NCI-H748 treated with DMSO at 0.1 percent for 48 hours (cell line): Measurements from ENCODE around the gene ATP6V0D1.
"Not testable (repeated sequence)": the region's sequence is repeated elsewhere in the genome, so short reads cannot be mapped to it uniquely, and the experiment has no call there.

Source experiments
- DNase-seq: peaks from one replicate; lab custom pipeline; 2025; lab: John Stamatoyannopoulos, UW

Gene ATP6V0D1

DNA sequence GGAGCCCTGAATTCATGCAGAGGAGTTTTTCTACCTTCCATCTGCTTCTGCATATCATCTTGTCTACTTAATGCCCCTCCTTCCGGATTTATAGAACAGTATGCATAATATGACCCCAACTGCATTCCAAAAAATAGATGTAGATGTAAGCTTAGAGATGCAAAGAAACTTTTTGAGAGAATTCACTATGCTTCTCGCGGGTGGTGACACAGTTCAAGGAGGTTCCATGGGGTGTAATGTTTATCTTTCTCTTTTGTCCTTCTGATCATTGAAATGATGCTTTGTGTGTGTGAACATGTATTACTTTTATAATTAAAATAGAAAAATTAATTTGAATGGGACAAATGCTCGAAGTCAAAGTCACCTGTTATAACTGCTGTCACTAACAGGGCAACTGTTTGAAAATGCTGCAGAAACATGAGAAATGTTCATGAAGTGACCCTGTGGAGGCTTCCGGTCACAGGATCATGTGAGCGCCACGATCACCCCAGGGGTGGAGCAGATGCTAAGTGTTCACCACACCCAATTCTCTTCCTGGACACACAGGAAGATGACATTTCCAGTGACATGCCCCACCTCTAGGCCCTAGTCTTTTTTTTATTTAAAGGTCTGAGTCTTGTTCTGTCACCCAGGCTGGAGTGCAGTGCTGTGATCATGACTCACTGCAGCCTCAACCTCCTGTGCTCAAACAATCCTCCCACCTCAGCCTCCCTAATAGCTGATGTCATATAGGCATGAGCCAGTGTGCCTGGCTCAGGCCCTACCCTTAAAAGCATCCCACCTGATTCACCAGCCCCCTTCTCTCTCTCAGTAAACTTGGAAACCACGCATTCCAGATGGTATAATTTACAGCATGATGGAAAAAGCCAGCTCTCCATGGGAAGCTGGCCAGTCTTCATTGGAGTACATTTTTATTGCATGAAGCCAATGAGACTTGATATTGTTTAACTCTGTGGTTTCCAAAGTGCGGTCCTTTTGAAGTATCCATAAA, 23.4 kb upstream of the ATP6V0D1 start:
- DNase-seq, result peak; percentile 11

DNA sequence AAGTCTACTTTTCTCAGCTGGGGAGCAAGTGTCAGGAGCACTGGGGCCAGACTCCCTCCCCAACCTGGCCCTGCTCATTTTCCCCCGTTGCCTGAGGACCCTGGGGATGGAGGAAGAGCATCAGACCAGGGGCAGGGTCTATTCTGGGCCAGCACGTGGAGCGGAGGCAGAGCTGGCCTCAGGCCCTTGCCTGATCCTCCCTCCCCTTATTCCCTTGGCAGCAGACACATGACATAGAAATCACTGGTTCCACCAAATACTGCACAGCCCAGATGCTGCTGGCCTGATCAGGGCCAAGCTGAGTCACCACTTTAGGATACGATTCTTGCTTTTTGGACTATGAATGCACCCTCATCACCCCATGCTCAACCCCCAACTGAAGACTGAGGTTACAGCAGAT, 18.1 kb upstream of the ATP6V0D1 start:
- no peak for DNase-seq

DNA sequence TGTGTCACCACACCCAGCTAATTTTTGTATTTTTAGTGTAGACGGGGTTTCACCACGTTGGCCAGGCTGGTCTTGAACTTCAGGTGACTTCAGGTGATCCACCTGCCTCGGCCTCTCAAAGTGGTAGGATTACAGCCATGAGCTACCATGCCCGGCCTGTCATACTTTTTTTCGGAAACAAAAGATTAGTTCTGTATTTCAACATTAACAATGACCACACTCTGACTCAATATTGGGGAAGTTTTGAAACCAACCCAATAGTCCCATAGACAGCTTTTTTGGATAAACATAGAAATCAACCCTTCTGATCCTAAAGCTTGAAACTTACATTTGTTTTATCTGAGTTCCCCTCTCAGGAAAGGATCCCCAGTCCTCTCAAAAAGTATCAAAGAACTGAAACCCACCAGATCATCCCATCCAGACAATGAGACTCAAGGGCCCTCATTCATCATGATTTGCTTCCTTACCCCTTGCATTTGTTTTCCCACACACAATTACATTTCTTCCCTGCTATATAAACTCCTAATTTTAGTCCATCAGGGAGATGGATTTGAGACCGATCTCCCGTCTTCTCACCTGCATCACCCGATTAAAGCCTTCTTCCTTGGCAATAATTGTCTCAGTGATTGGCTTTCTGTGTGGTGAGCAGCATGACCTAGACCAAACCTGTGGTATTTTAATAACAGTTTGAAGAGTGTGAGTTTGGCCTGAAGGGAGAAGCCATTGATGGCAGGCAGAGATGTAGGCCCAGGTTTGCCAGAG, 9.6 kb upstream of the ATP6V0D1 start:
- no peak for DNase-seq

DNA sequence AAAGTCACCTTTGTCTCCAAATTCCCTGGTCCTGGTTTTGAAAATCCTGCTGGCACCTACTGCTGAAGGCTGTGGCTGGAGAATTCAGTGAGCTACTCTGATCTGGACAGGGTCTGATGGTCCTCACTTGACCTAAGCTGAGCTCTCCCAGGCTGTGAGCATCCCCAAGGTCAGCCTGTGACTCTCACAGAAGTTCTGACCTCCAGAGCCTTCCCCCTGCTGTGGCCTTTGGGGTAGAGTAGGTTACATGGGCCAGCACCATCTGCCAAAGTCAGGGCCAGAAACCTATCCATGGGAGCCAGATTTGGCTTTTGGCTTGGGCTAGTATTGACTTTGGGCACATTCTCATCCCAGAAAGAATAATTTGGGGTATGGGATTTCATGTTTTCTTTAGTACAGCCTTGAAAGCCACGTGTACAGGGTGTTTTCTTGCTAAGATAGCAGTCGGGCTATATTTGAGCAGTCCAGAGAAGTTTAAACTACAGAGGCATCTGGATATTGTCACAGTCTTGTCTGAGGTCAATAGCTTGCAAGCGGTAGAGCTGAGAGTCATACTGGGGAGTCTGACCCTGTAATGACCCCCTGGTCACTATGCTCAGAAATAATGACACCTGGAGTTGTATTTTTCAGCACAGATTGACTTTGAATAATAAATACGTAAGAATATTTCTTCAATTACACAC, 8.6 kb upstream of the ATP6V0D1 start:
- DNase-seq, result no peak

DNA sequence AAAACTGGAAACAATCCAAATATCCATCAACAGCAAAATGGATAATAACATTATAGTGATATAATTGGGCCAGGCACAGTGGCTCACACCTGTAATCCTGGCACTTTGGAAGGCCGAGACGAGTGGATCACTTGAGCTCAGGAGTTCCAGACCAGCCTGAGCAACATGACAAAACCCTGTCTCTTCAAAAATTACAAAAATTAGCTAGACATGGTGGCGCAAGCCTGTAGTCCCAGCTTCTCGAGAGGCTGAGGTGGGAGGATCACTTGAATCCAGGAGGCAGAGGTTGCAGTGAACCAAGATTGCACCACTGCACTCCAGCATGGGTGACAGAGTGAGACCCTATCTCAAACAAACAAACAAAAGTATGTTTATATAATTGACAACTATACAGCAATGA, 6.6 kb upstream of the ATP6V0D1 start:
- DNase-seq, result not testable (repeated sequence)

DNA sequence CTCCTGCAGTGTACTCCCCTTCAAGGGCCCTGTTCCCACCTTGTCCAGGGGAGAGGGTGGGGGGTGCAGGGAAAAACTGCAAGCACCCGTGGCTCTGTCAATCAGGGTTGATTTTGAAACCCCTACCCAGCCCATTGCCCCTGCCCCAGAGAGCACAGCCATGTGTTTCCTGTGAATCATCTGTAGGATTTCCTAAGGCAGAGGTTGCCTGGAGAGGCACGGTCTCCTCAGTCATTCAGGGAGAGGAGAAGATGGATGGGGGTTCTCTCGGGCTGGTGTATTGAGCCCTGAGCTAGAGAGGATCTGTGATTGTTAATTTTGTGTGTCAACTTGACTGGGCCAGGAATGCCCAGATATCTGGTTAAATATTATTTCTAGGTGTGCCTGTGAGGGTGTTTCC, 5.8 kb upstream of the ATP6V0D1 start:
- DNase-seq, result no peak

DNA sequence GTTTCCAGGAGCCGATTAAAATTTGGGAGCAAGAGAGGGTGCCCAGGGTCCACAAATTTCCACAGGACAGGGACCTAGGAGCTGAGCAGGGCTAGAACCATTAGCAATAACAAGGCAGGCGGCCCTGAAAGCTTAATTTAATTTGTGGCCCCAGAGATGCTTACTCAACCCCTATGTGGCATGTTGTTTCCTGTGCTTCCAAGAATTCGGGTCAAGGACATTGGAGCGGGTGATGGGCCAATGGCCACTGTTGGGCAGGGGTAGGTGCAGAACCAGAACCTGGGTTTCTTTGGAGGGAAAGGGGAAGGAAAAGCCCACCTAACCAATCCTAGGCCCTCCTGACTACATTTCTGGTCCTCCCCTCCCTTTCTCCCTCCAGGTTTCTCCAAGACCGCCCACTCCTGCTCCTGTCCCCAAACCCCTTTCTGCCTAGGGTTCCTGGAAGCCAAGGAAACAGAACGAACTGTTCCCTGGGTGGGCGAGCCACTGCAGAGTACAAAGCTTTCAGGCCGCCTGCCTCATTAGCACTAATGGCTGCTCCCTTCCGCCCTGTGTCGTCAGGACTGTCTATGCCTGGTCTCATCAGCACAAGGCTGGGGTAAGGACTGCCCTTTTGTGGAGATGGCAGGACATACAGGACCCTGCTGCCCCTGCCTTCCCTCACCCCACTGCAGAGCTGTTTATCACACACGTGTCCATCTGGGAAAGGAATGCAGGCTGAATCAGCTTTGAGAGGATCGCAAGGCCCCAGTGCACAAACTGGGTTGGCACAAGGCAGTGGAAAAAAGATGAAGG, 3.0 kb upstream of the ATP6V0D1 start:
- DNase-seq, result no peak

DNA sequence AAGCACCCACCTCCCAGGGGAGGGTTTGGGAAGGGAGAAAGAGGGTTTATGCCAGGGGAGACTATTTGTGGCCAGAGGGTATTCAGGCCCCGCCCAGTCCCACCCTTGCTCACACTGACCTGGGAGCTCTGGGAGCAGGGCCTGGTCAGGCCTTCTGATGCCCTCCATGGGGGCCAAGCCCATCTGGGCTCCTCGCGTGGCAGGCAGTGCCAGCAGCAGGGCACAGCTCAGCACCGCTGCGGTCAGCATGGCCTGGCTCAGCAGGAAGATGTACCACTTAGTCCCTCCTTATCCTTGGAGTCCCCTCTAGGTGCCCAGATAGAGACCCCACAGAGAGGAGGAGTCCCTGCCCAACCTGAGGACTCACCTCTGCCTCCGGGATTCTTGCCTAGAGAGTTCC, 2.2 kb upstream of the ATP6V0D1 start, which contains the start of gene AGRP:
TSS of gene AGRP (minus strand) at position 398 of the 400 bp plus-strand sequence. CDS start at position 249, 149 bp downstream.
- no peak for DNase-seq

DNA sequence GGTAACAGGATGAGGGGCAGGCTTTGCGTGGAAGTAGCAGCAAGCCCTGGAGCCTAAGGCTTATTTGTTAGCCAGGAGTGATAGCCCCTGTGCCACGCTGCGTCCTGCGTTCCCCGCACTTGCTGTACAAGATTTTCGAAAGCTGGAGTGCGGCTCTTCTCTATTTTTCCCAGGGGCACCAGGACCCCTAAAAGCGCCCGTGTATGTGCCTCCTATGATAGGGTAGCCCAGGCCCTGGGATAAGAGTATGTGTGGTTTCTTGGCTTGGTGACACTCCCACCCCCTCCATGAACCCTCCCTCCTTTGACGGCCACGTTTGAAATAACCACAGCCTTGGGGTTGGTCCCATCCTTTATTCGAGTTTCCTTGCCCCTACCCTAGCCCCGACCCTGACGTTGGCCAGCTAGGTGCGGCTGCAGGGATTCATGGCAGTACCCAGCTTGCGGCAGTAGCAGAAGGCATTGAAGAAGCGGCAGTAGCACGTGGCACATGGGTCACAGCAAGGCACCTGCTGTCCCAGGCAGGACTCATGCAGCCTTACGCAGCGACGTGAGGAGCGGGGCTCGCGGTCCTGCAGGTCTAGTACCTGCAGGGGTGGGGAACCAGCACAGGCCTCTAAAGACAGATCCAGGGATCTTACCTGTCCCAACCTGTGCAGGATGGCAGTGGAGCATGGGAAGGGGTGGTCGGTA, 1.4 kb upstream of the ATP6V0D1 start:
- DNase-seq, result no peak

DNA sequence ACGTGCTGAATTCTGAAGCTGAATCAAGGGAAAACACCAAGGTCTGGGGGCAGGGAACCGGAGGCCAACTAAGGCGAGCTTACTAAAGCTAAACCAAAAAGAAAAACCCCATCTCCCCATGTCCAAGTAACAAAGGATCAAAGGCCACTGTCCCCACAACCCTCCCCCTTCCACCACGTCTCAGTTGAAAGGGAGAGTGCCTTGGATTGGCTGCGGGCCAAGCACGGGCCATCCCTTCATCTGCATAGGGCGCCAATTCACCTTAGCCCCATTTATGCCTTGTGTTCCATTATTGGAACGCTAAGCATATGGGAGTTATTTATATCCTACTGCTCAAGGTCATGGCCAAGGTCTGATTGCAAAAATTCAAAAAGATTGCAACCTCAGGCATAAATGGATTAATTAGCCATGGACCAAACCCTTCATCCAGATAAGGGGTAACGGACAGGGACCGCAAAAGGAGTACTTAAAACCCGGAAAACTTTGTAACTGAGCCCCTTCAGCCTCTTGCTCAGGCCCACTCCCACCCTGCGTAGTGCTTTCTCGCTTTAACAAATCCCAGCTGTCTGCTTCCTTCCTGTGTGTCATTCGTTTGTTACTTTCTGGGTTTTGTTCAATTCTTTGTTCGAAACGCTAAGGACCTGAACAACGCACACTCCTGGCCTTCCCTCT, 740 bp upstream of the ATP6V0D1 start:
- no peak for DNase-seq

DNA sequence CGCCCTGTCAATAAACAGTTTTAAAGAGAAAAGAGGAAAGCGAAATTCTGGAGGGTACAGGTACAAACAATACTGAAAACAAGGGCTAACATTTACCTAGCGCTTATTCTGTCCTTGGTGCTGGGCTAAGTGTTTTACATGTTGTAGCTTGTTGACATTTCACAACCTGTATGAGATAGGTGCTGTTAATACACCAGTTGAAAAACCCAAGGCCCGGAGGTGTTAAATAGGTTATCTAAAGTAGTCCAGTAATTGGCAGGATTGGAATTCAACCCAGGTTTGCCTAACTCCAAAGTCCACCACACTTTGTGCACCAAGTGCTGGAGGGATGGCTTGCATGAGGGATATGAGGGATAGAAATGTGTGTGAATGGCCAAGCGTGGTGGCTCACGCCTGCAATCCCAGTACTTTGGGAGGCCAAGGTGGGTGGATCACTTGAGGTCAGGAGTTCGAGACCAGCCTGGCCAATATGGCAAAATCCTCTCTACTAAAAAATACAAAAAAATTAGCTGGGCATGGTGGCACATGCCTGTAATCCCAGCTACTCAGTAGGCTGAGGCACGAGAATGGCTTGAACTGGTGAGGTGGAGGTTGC, 2.9 kb downstream of the ATP6V0D1 start:
- DNase-seq, result no peak

DNA sequence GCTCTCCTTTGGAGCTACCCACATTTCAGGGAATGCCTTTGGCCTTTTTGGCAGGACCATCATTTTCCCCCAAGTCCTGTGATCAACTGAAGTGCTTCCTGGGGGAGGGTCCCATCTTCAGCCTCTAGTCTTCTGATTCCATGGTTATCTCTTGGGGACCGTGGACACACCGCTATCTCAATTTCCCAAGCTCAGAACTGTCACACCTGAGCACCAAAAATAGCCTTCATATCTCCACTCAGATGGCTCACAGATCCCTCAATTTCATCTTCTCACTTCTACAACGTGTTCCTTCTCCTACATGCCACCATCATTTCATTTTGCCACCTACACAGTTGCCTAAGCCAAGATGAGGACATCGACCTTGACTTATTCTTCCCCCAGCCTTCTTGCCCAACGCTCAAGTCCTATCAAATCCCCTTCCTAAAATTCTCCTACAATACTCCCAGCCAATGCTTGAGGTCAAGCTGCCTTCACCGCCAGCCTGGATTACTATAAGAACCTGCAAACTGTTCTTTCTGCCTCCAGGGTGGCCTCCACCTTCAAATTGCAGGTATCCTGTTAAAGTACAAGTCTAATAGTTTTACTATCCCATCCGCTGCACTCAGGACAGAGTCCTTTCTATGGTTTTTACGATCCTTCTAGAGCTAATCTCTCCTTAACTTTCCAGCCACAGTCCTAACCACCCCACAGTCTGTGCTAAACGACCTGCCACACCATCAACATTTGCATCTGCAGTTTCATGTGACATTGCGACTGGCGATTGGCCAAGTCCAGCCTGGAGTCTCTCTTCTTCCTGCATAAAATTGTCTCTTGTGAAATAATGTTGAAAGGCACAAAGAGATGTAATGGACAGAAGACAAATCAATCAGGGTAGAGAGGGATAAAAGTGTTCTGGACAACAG, 6.2 kb downstream of the ATP6V0D1 start:
- no peak for DNase-seq

DNA sequence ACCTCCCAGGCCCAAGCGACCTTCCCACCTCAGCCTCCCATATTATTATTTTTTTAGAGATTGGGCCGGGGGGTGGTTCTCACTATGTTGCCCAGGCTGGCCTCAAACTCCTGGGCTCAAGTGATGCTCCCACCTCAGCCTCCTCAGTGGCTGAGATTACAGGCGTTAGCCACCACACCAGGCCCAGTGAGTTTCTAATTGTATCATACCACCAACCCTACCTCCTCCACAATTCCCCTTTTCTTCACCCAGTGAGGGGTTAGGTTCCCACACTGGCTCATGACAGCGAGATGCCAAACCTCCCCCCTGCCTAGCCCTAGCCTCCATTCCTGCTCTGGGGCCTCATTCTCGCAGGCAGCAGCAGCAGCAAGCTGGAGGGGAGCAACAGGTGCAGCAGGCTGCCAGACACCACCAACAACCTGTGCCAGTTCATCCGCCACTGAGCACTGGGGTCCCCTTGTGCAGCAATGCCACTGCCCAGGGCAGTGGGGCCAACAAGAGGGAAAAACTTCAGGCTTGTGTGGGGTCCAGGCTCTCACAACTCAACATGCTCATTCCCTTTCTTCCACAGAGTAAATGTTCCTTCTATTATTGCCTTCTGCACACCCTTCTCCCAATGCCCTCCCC, 9.1 kb downstream of the ATP6V0D1 start:
- no peak for DNase-seq

DNA sequence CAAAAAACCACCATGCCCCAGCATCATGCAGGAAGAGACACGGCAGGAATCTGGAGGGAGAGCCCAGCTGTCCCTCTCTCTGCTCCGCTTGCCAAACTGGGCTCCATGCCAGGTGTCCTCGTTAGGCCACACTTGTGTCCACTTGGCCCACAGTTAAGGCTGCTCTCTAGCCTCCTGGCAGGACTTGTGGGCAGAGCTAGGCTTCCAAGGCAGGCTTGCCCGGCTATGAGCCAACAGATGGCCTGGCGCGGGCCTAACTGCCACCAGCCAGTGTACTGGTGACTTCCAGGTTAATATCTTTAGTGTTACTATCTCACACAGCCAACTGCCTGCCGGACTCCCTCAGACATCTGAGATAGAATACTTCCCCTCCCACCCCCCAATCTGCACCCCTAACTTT, 10.6 kb downstream of the ATP6V0D1 start:
- DNase-seq, result no peak

DNA sequence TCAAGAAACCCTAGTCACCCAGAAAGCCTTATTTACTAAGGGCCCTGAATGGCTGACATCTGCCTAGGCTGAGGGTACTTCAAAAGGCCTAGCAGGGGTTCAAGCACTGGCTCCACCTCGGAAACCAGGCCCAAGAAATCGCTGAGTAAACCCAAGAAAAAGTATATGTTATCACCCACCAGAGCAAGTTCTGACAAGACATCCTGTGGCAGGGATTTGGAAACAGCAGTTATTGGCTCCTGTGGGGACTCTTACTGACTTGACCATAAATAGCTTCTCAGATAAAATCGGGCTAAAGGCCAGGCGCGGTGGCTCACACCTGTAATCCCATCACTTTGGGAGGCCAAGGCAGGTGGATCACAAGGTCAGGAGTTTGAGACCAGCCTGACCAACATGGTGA, 12.2 kb downstream of the ATP6V0D1 start:
- no peak for DNase-seq

DNA sequence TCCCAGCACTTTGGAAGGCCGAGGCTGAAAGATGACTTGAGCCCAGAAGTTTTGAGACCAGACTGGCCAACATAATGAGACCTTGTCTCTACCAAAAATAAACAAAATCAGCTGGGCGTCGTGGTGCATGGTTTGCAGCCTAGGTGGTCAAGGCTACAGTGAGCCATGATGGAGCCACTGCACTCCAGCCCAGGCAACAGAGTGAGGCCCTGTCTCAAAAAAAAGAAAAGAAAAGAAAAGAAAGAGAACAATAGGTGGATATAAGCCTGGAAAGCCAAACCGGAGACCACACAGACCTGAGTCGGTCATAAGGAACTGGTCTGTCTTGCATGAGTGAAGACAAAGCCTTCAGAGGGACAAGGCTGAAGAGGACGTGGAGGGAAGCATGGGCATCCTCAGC, 14.4 kb downstream of the ATP6V0D1 start:
- DNase-seq, result no peak

DNA sequence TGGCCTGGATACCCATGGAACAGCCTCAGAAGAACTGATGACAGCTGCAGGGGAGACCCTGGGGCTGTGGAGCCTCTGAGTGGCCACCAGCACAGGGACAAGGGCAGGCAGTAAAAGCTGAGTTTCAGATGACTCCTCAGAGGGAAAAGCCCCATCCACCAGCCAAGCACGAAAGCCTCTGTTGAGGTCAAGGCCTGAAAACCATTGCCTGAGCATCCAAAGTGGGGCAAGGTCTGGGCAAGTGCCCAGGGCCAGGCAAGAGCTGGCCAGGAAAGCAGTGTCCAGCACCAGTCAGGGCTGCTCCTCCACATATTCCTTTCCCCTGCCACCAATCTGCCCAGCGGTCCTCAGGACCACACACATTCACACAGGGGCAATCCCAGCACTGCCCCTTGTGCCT, 16.4 kb downstream of the ATP6V0D1 start:
- no peak for DNase-seq

DNA sequence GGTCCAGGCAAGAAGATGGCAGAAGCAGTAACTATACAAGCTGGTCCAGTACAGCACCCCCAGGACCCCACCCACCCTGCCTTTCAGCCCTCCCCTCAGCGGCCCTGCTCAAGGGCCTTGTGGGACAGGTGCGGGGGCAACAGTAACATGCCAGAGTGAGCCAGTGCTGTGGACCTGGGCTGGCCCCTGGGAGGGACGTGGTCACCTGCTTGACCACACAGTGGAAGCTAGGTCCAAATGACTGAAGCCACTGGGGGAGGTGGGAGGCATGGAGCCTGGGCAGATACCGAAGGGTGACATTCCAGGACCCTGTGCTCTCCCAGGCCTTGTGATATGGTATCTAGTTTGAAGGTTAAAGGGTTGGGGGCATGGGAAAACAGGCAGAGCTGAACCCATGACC, 17.3 kb downstream of the ATP6V0D1 start:
- no peak for DNase-seq
